Measurements from ENCODE around the gene SUGP2. TPM values are rescaled to one million over a fixed set of nuclear protein-coding genes. Genes with fewer than 3 reads are reported as not detected.

The SUGP2 gene
- total RNA-seq, 3 donors from 2014 or later (not counting 1 experiment from before 2014, with no cell fraction given): 220 to 237 (median 236) TPM

GRCh38 chr19:18949858-18950257 lies 83.5 kb downstream of the SUGP2 start:
- peaks cover 2% of the 10 kb centered on the region for H3K27me3 ChIP-seq (ENCODE audit: control insufficient read depth, insufficient read depth, low read length)
- TF ChIP-seq CTCF (IDR thresholded peaks at IDR 0.05): no peak
- peaks cover 22% of the 10 kb centered on the region for H3K4me1 ChIP-seq (ENCODE audit: control insufficient read depth, insufficient read depth, low read length)
- Mint-ChIP-seq H3K9me3 (peaks cover under 1% of the 10 kb centered on the region in 2 donors), H3K4me3 (no peak overlapping the region), H3K4me1 (peaks cover 0 to 9% of the 10 kb centered on the region in 2 donors), H3K27me3 (ENCODE audit: low read depth in 2 of 2) (peaks cover 5 to 21% of the 10 kb centered on the region in 2 donors), H3K36me3 (no peaks in the 10 kb centered on the region), H3K27ac (no peak overlapping the region)
- H3K9me3 ChIP-seq (ENCODE audit: control insufficient read depth, insufficient read depth, low read length): no peaks in the 10 kb centered on the region
- intact Hi-C loops (cut with micrococcal nuclease): no loop called here
- H3K27ac ChIP-seq (ENCODE audit: low read length): no peak overlapping the region
- DNase-seq (no peak), ATAC-seq (peak in 1 of 3 donors; percentile 7)
- WGBS (ENCODE audit: insufficient coverage): 92% methylated on average over 2 of the region's 3 CpGs
- no peaks in the 10 kb centered on the region for H3K36me3 ChIP-seq (ENCODE audit: control insufficient read depth, insufficient read depth, low read length)
- no peak overlapping the region for H3K4me3 ChIP-seq (ENCODE audit: low read length)

GRCh38 chr19:18948976-18949356 lies 84.4 kb downstream of the SUGP2 start:
- no peak overlapping the region for H3K4me3 Mint-ChIP-seq
- no peak overlapping the region for H3K27ac ChIP-seq (ENCODE audit: low read length)

GRCh38 chr19:18948075-18948975 lies 85.0 kb downstream of the SUGP2 start:
- intact Hi-C loops (cut with micrococcal nuclease): no loop called here
- no peak overlapping the region for H3K27ac ChIP-seq (ENCODE audit: low read length)
- TF ChIP-seq CTCF (IDR thresholded peaks at IDR 0.05): no peak
- H3K9me3 ChIP-seq (ENCODE audit: control insufficient read depth, insufficient read depth, low read length): no peaks in the 10 kb centered on the region
- H3K4me1 Mint-ChIP-seq: peaks cover 0 to 9% of the 10 kb centered on the region in 2 donors
- H3K27ac Mint-ChIP-seq: no peak overlapping the region
- H3K4me3 ChIP-seq (ENCODE audit: low read length): no peak overlapping the region
- no peak overlapping the region for H3K4me3 Mint-ChIP-seq
- DNase-seq (no peak), ATAC-seq (no peak)
- H3K36me3 ChIP-seq (ENCODE audit: control insufficient read depth, insufficient read depth, low read length): no peaks in the 10 kb centered on the region
- H3K4me1 ChIP-seq (ENCODE audit: control insufficient read depth, insufficient read depth, low read length): peaks cover 22% of the 10 kb centered on the region
- H3K36me3 Mint-ChIP-seq: no peaks in the 10 kb centered on the region
- H3K27me3 ChIP-seq (ENCODE audit: control insufficient read depth, insufficient read depth, low read length): peaks cover 2% of the 10 kb centered on the region
- 87% methylated on average over 15 of the region's 15 CpGs for WGBS (ENCODE audit: insufficient coverage)
- peaks cover 3 to 20% of the 10 kb centered on the region in 2 donors for H3K27me3 Mint-ChIP-seq (ENCODE audit: low read depth in 2 of 2)
- no peaks in the 10 kb centered on the region for H3K9me3 Mint-ChIP-seq

More at GRCh38 chr19:18948976-18949356, 84.4 kb downstream of the SUGP2 start:
- peaks cover 22% of the 10 kb centered on the region for H3K4me1 ChIP-seq (ENCODE audit: control insufficient read depth, insufficient read depth, low read length)
- H3K27me3 ChIP-seq (ENCODE audit: control insufficient read depth, insufficient read depth, low read length): peaks cover 2% of the 10 kb centered on the region
- H3K27ac Mint-ChIP-seq: no peak overlapping the region
- no peaks in the 10 kb centered on the region for H3K9me3 ChIP-seq (ENCODE audit: control insufficient read depth, insufficient read depth, low read length)
- intact Hi-C loops (cut with micrococcal nuclease): no loop called here
- TF ChIP-seq CTCF (IDR thresholded peaks at IDR 0.05): no peak
- 88% methylated on average over 5 of the region's 5 CpGs for WGBS (ENCODE audit: insufficient coverage)
- ATAC-seq (no peak), DNase-seq (no peak)
- no peaks in the 10 kb centered on the region for H3K36me3 ChIP-seq (ENCODE audit: control insufficient read depth, insufficient read depth, low read length)
- no peak overlapping the region for H3K4me3 ChIP-seq (ENCODE audit: low read length)
- no peaks in the 10 kb centered on the region for H3K9me3 Mint-ChIP-seq
- H3K36me3 Mint-ChIP-seq: no peaks in the 10 kb centered on the region
- H3K4me1 Mint-ChIP-seq: peaks cover 0 to 9% of the 10 kb centered on the region in 2 donors
- peaks cover 5 to 20% of the 10 kb centered on the region in 2 donors for H3K27me3 Mint-ChIP-seq (ENCODE audit: low read depth in 2 of 2)

Measured in natural killer cell (primary cell).